HCT116 (cell line): Measurements from ENCODE around the gene PSME3IP1.
"Not testable (repeated sequence)": the region's sequence is repeated elsewhere in the genome, so short reads cannot be mapped to it uniquely, and the experiment has no call there.

Source experiments
- ATF3 ChIP-seq: IDR thresholded peaks from 2 replicates; pipeline ENCODE4 v1.6.1; 2012
- CEBPB ChIP-seq: IDR thresholded peaks from 2 replicates; pipeline ENCODE4 v1.6.1; 2012; ENCODE audit warnings: low read depth
- CTCF ChIP-seq, 3 experiments: fragments of 200-600 bp in 1 of 3; sonication (generic) in 1 of 3; IDR thresholded peaks in 2 of 3; conservative IDR thresholded peaks in 1 of 3; 2 replicates each; pipeline ENCODE4 v1.5.1; 2012 to 2017; ENCODE audit warnings: low read depth in 2 of 3, low read length in 2 of 3, antibody characterized with exemption in 1 of 3, borderline replicate concordance in 1 of 3, control low read depth in 1 of 3, mild to moderate bottlenecking in 1 of 3, mixed read lengths in 1 of 3, mixed run types in 1 of 3, moderate library complexity in 1 of 3; ENCODE audit not compliant: insufficient read depth in 1 of 3
- ELF1 ChIP-seq: IDR thresholded peaks from 2 replicates; pipeline ENCODE4 v1.6.1; 2012; ENCODE audit warnings: low read depth, borderline replicate concordance
- EZH2 ChIP-seq: fragments of 200-600 bp; sonication (generic); IDR thresholded peaks from 2 replicates; pipeline ENCODE4 v1.6.1; 2017; ENCODE audit warnings: antibody characterized with exemption, mixed run types
- FOSL1 ChIP-seq: IDR thresholded peaks from 2 replicates; pipeline ENCODE4 v1.6.1; 2012; ENCODE audit warnings: low read depth
- POLR2A ChIP-seq: IDR thresholded peaks from 2 replicates; pipeline ENCODE4 v1.7.0; 2011; ENCODE audit warnings: borderline replicate concordance; ENCODE audit not compliant: insufficient read depth, insufficient read length; ENCODE audit errors: extremely low read depth
- POLR2AphosphoS5 ChIP-seq: IDR thresholded peaks from 2 replicates; pipeline ENCODE4 v1.6.1; 2011; ENCODE audit warnings: mild to moderate bottlenecking, low read depth, low read length, moderate library complexity
- RAD21 ChIP-seq: IDR thresholded peaks from 2 replicates; pipeline ENCODE4 v1.6.1; 2012; ENCODE audit warnings: low read depth, mild to moderate bottlenecking
- YY1 ChIP-seq: IDR thresholded peaks from 2 replicates; pipeline ENCODE4 v1.6.1; 2011; ENCODE audit warnings: low read length, low read depth, moderate library complexity, mild to moderate bottlenecking; ENCODE audit not compliant: insufficient replicate concordance; ENCODE audit errors: extremely low read depth
- ZBTB33 ChIP-seq: IDR thresholded peaks from 2 replicates; pipeline ENCODE4 v1.6.1; 2011; ENCODE audit warnings: mild to moderate bottlenecking, low read length, moderate library complexity; ENCODE audit not compliant: insufficient replicate concordance; ENCODE audit errors: extremely low read depth
- ZFX ChIP-seq: fragments of 450-650 bp; IDR thresholded peaks from 2 replicates; pipeline ENCODE4 v1.6.1; 2017
- ZNF274 ChIP-seq: fragments of 200-500 bp; sonication (Bioruptor generic); IDR thresholded peaks from 2 replicates; pipeline ENCODE4 v1.6.1; 2014; ENCODE audit warnings: mild to moderate bottlenecking, low read depth, low read length, inconsistent platforms

GRCh38 chr16:57189527-57189926 lies 3.7 kb upstream of the PSME3IP1 start:
- TF ChIP-seq CTCF (IDR thresholded peaks at IDR 0.05 in 2 of 3, conservative IDR thresholded peaks at IDR 0.05 in 1 of 3; ENCODE audit: borderline replicate concordance in 1 of 3, insufficient read depth in 1 of 3, low read depth in 2 of 3, low read length in 2 of 3); CEBPB; FOSL1; EZH2; POLR2AphosphoS5; POLR2A; ELF1; ZBTB33; ATF3; RAD21; ZNF274; YY1; ZFX: not testable (repeated sequence)
